ENCODE data around the gene VWA3A. TPM values are rescaled to one million over a fixed set of nuclear protein-coding genes. Genes with fewer than 3 reads are reported as not detected.

The VWA3A gene
- total RNA-seq, 1 experiment from 2014 or later, result not detected

DNA sequence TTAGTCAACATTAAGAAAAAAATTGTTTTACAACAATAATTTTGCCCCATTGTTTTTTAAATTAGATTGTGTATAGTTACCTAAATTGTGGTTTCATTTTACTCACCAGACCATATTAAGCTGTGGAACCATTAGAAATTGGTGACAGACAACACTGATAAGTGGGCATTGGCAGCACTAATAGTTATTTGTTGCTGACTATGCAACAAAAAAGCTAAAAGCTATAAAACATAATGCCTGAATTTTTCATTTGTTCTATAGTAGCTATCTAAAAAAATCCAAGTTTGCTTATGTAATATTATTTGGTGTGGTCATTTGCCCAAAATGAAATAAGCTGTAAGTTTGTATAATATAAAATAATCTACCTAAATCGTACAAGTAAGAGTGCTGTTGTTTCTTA, 13.7 kb upstream of the VWA3A start:
- DNase-seq (ENCODE audit: low read depth, low spot score) (no peak), ATAC-seq (no peak)
- RAD21 ChIA-PET (ENCODE audit: low non-redundant PET in 1 of 2, low total read pairs in 2 of 2, uncharacterized antibody in 2 of 2, unreplicated experiment in 2 of 2), result interaction anchor here (0.6 to 2.1 kb wide), 3 partner anchors 10 to 110 kb away, joined by 3 to 10 read pairs (median 6); no protein-coding TSS in a partner anchor
- H3K4me1 ChIP-seq (ENCODE audit: control insufficient read depth in 1 of 2, insufficient read depth in 2 of 2, low read length in 2 of 2), result no peaks in the 10 kb centered on the region; a peak in 1 of 4 replicates
- peaks cover 3 to 14% of the 10 kb centered on the region in 2 experiments; a peak in 2 of 4 replicates for H3K36me3 ChIP-seq (ENCODE audit: control insufficient read depth in 1 of 2, insufficient read depth in 2 of 2, low read length in 2 of 2)
- no peak overlapping the region for H3K4me3 ChIP-seq (replicated peaks in 1 of 2; ENCODE audit: low read depth in 1 of 2, low read length in 2 of 2)
- intact Hi-C loops (cut with micrococcal nuclease), result loop anchor here (5.0 kb wide), 3 partner anchors 101 to 126 kb away; partner anchors contain the start of gene UQCRC2
- H3K4me2 ChIP-seq (ENCODE audit: low read length), result no peak overlapping the region
- no peak overlapping the region for H2AFZ ChIP-seq (ENCODE audit: low read depth, low read length, poor library complexity, severe bottlenecking)
- H3K9ac ChIP-seq (ENCODE audit: low read length), result no peak overlapping the region
- POLR2A ChIA-PET, result no interaction called here
- no peaks in the 10 kb centered on the region for H3K27me3 ChIP-seq (ENCODE audit: insufficient read depth, low read length)
- no peak overlapping the region for H3K27ac ChIP-seq (ENCODE audit: low read depth, low read length)
- BruUV-seq (replicated peaks), result no TSS peak
- CTCF ChIA-PET, result interaction anchor here (1.1 to 4.0 kb wide), 10 partner anchors 11 to 111 kb away, joined by 3 to 140 read pairs (median 19); partner anchors contain the start of genes MOSMO and PDZD9
- TF ChIP-seq SP1 (IDR thresholded peaks at IDR 0.05; ENCODE audit: low read depth) (no peak), CBX3 (IDR thresholded peaks at IDR 0.05; ENCODE audit: low read depth) (no peak), SRF (IDR thresholded peaks at IDR 0.05; ENCODE audit: low read depth) (no peak), ZNF274 (IDR thresholded peaks at IDR 0.05; ENCODE audit: low read depth, low read length) (no peak), ZFX (IDR thresholded peaks at IDR 0.05) (no peak), ELF1 (IDR thresholded peaks at IDR 0.05; ENCODE audit: borderline replicate concordance, low read depth) (no peak), YY1 (IDR thresholded peaks at IDR 0.05; ENCODE audit: extremely low read depth, insufficient replicate concordance, low read depth, low read length) (no peak), JUND (IDR thresholded peaks at IDR 0.05) (no peak)
- TF ChIP-seq, protein P1, sequence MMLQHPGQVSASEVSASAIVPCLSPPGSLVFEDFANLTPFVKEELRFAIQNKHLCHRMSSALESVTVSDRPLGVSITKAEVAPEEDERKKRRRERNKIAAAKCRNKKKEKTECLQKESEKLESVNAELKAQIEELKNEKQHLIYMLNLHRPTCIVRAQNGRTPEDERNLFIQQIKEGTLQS (IDR thresholded peaks at IDR 0.05), result no peak
- TF ChIP-seq, protein P2, sequence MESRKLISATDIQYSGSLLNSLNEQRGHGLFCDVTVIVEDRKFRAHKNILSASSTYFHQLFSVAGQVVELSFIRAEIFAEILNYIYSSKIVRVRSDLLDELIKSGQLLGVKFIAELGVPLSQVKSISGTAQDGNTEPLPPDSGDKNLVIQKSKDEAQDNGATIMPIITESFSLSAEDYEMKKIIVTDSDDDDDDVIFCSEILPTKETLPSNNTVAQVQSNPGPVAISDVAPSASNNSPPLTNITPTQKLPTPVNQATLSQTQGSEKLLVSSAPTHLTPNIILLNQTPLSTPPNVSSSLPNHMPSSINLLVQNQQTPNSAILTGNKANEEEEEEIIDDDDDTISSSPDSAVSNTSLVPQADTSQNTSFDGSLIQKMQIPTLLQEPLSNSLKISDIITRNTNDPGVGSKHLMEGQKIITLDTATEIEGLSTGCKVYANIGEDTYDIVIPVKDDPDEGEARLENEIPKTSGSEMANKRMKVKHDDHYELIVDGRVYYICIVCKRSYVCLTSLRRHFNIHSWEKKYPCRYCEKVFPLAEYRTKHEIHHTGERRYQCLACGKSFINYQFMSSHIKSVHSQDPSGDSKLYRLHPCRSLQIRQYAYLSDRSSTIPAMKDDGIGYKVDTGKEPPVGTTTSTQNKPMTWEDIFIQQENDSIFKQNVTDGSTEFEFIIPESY (IDR thresholded peaks at IDR 0.05; ENCODE audit: extremely low read depth, insufficient replicate concordance, low read length), result no peak
- TF ChIP-seq, protein P3, sequence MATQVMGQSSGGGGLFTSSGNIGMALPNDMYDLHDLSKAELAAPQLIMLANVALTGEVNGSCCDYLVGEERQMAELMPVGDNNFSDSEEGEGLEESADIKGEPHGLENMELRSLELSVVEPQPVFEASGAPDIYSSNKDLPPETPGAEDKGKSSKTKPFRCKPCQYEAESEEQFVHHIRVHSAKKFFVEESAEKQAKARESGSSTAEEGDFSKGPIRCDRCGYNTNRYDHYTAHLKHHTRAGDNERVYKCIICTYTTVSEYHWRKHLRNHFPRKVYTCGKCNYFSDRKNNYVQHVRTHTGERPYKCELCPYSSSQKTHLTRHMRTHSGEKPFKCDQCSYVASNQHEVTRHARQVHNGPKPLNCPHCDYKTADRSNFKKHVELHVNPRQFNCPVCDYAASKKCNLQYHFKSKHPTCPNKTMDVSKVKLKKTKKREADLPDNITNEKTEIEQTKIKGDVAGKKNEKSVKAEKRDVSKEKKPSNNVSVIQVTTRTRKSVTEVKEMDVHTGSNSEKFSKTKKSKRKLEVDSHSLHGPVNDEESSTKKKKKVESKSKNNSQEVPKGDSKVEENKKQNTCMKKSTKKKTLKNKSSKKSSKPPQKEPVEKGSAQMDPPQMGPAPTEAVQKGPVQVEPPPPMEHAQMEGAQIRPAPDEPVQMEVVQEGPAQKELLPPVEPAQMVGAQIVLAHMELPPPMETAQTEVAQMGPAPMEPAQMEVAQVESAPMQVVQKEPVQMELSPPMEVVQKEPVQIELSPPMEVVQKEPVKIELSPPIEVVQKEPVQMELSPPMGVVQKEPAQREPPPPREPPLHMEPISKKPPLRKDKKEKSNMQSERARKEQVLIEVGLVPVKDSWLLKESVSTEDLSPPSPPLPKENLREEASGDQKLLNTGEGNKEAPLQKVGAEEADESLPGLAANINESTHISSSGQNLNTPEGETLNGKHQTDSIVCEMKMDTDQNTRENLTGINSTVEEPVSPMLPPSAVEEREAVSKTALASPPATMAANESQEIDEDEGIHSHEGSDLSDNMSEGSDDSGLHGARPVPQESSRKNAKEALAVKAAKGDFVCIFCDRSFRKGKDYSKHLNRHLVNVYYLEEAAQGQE (IDR thresholded peaks at IDR 0.05; ENCODE audit: low read depth), result no peak
- TF ChIP-seq, protein P4, sequence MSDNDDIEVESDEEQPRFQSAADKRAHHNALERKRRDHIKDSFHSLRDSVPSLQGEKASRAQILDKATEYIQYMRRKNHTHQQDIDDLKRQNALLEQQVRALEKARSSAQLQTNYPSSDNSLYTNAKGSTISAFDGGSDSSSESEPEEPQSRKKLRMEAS (IDR thresholded peaks at IDR 0.05), result no peak
- no peaks in the 10 kb centered on the region for H4K20me1 ChIP-seq (ENCODE audit: insufficient read depth)
- no peaks in the 10 kb centered on the region for H3K9me3 ChIP-seq (ENCODE audit: control insufficient read depth in 1 of 2, insufficient read depth in 1 of 2, low read depth in 1 of 2, low read length in 2 of 2)
- peaks cover 12% of the 10 kb centered on the region; the same call in 1 of the 2 replicates for H3K79me2 ChIP-seq (ENCODE audit: insufficient read depth, low read length)
- H3K9me2 ChIP-seq (ENCODE audit: insufficient read depth), result no peaks in the 10 kb centered on the region

All from HCT116 (cell line).